Right lobe of liver (tissue), 4 donors: ENCODE results near the gene PSMG4.

Experiments used
- CTCF ChIP-seq, 4 donors: fragments of 200-600 bp in 3 of 4; fragments of 450-650 bp in 1 of 4; IDR thresholded peaks; one replicate each; pipeline versions ENCODE4 v1.5.1 to v1.8.0; 2016 to 2022; ENCODE audit warnings: antibody characterized with exemption in 4 of 4, mild to moderate bottlenecking in 2 of 4
- POLR2A ChIP-seq: fragments of 450-650 bp; IDR thresholded peaks from one replicate; pipeline ENCODE4 v1.6.1; 2017; ENCODE audit warnings: antibody characterized with exemption, mild to moderate bottlenecking
- donor health status: DM: no; HTN: no; CAD: no.
- donor health status: DM: no; HTN: no; CAD: no.
- donor health status: DM: no; HTN: yes; CAD: no.

- TF ChIP-seq CTCF (IDR thresholded peaks at IDR 0.05) (no peak), POLR2A (no peak)
Measured at GRCh38 chr6:3316818-3317217, 58.1 kb downstream of the PSMG4 start.
